Esophagus muscularis mucosa (tissue), 4 donors: ENCODE results near the gene NUFIP1.

Experiments
- EP300 ChIP-seq: sonication (generic); formaldehyde crosslinking; IDR thresholded peaks from one replicate; pipeline ENCODE4 v1.6.1; 2017; ENCODE audit warnings: antibody characterized with exemption
- POLR2A ChIP-seq: fragments of 450-650 bp; IDR thresholded peaks from one replicate; pipeline ENCODE4 v1.6.1; 2017; ENCODE audit warnings: antibody characterized with exemption, moderate library complexity, mild to moderate bottlenecking, low read depth
- POLR2AphosphoS5 ChIP-seq, 2 donors: sonication (generic); formaldehyde crosslinking; IDR thresholded peaks; one replicate each; pipeline ENCODE4 v1.6.1; 2017; ENCODE audit warnings: antibody characterized with exemption in 2 of 2
- TF ChIP-seq, protein P1 (sequence below), 3 experiments: fragments of 200-600 bp in 2 of 3; fragments of 450-650 bp in 1 of 3; sonication (generic) in 2 of 3; IDR thresholded peaks; one replicate each; pipeline ENCODE4 v1.5.1; 2017 to 2019; ENCODE audit warnings: antibody characterized with exemption in 3 of 3, mild to moderate bottlenecking in 2 of 3, moderate library complexity in 1 of 3

- TF ChIP-seq, protein P1, sequence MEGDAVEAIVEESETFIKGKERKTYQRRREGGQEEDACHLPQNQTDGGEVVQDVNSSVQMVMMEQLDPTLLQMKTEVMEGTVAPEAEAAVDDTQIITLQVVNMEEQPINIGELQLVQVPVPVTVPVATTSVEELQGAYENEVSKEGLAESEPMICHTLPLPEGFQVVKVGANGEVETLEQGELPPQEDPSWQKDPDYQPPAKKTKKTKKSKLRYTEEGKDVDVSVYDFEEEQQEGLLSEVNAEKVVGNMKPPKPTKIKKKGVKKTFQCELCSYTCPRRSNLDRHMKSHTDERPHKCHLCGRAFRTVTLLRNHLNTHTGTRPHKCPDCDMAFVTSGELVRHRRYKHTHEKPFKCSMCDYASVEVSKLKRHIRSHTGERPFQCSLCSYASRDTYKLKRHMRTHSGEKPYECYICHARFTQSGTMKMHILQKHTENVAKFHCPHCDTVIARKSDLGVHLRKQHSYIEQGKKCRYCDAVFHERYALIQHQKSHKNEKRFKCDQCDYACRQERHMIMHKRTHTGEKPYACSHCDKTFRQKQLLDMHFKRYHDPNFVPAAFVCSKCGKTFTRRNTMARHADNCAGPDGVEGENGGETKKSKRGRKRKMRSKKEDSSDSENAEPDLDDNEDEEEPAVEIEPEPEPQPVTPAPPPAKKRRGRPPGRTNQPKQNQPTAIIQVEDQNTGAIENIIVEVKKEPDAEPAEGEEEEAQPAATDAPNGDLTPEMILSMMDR (IDR thresholded peaks at IDR 0.05) = no peak
- TF ChIP-seq EP300 (no peak), POLR2A (no peak), POLR2AphosphoS5 (IDR thresholded peaks at IDR 0.05) (no peak)
Observed at GRCh38 chr13:44920013-44920412, 69.3 kb downstream of the NUFIP1 start.
